ENCODE data around the gene RNASE4. TPM values are rescaled to one million over a fixed set of nuclear protein-coding genes. Genes with fewer than 3 reads are reported as not detected.

RNASE4 gene
- total and polyA plus RNA-seq, 10 of the 15 experiments (the other 5 are each of a cell fraction or from before 2014, with no cell fraction given) = 0.87 to 2.6 (median 1.3) TPM

- H3K4me3 ChIP-seq = no peak overlapping the region
- no peak overlapping the region for H2AFZ ChIP-seq (ENCODE audit: control insufficient read depth, low read depth, low read length)
- no peaks in the 10 kb centered on the region for H4K20me1 ChIP-seq (ENCODE audit: control insufficient read depth, insufficient read depth)
- no TSS peak for BruUV-seq (replicated peaks)
- no peak for FAIRE-seq
- ChIA-PET RAD21 (ENCODE audit: unreplicated experiment) (no interaction called here), SMC1A (ENCODE audit: uncharacterized antibody, unreplicated experiment) (no interaction called here), POLR2A (no interaction called here), CTCF (no interaction called here)
- no peaks in the 10 kb centered on the region for H3K36me3 ChIP-seq (ENCODE audit: control insufficient read depth in 2 of 2, insufficient read depth in 2 of 2, low read length in 1 of 2)
- H3K79me2 ChIP-seq (ENCODE audit: control insufficient read depth, insufficient read depth, low read length) = no peaks in the 10 kb centered on the region
- no peak for DNase-seq (ENCODE audit: low read depth, low spot score)
- H3K9me3 ChIP-seq (replicated peaks; ENCODE audit: control insufficient read depth, insufficient read depth, low read length) = no peaks in the 10 kb centered on the region
- intact Hi-C loops (cut with micrococcal nuclease; ENCODE audit: unreplicated experiment) (no loop called here), in situ Hi-C loops (cut with MboI) (no loop called here)
- no peak overlapping the region for H3K27ac ChIP-seq (ENCODE audit: control insufficient read depth, insufficient read depth)
- peaks cover 5 to 9% of the 10 kb centered on the region in 2 experiments; a peak in 3 of 4 replicates for H3K27me3 ChIP-seq (replicated peaks in 1 of 2; ENCODE audit: control insufficient read depth in 2 of 2, insufficient read depth in 2 of 2, low read length in 1 of 2)
- TF ChIP-seq SIX5 (IDR thresholded peaks at IDR 0.05; ENCODE audit: low read depth, low read length, severe bottlenecking) = no peak
- no peak for TF ChIP-seq IRF4 (IDR thresholded peaks at IDR 0.05; ENCODE audit: low read depth, low read length)
- no peak for TF ChIP-seq REST (IDR thresholded peaks at IDR 0.05; ENCODE audit: low read depth, low read length)
- TF ChIP-seq BRCA1 (IDR thresholded peaks at IDR 0.05; ENCODE audit: low read depth, low read length) = no peak
- no peak for TF ChIP-seq HDGF (IDR thresholded peaks at IDR 0.05)
- TF ChIP-seq PBX3 (IDR thresholded peaks at IDR 0.05; ENCODE audit: insufficient replicate concordance, low read depth, low read length) = no peak
- TF ChIP-seq CHD4 (IDR thresholded peaks at IDR 0.05) = no peak
- TF ChIP-seq CBFB (IDR thresholded peaks at IDR 0.05; ENCODE audit: low read depth) = no peak
- TF ChIP-seq MEF2B (IDR thresholded peaks at IDR 0.05; ENCODE audit: partially characterized antibody, poor library complexity, severe bottlenecking) = no peak
- no peak for TF ChIP-seq NR2C2 (IDR thresholded peaks at IDR 0.05; ENCODE audit: borderline replicate concordance, control insufficient read depth, insufficient read length, low read depth)
- no peak for TF ChIP-seq MAX (IDR thresholded peaks at IDR 0.05; ENCODE audit: low read depth, low read length)
- TF ChIP-seq PKNOX1 (IDR thresholded peaks at IDR 0.05) = no peak
- TF ChIP-seq ZZZ3 (IDR thresholded peaks at IDR 0.05; ENCODE audit: control insufficient read depth, insufficient read length, low read depth) = no peak
- TF ChIP-seq TARDBP (IDR thresholded peaks at IDR 0.05; ENCODE audit: borderline replicate concordance) = no peak
- WGBS (ENCODE audit: insufficient coverage, insufficient replicate concordance, low lambda C conversion rate, missing lambda C conversion rate) = 36% methylated on average over 1 of the region's 1 CpG
- no peak overlapping the region for H3K9ac ChIP-seq (ENCODE audit: control insufficient read depth, insufficient read depth, low read length)
- H3K4me1 ChIP-seq (ENCODE audit: control insufficient read depth, insufficient read depth, low read length) = no peaks in the 10 kb centered on the region
- no peak for ATAC-seq
- no peak overlapping the region for H3K4me2 ChIP-seq (ENCODE audit: control insufficient read depth, insufficient read depth)
Observed at GRCh38 chr14:20726531-20726930, 42.2 kb downstream of the RNASE4 start.

Data from GM12878 (cell line).